Esophagus muscularis mucosa (tissue), 3 donors: ENCODE data around the gene DCAF15.

Experiments used
- POLR2A ChIP-seq: fragments of 450-650 bp; IDR thresholded peaks from one replicate; pipeline ENCODE4 v1.6.1; 2017; ENCODE audit warnings: antibody characterized with exemption, moderate library complexity, mild to moderate bottlenecking, low read depth
- POLR2AphosphoS5 ChIP-seq, 2 donors: sonication (generic); formaldehyde crosslinking; IDR thresholded peaks; one replicate each; pipeline ENCODE4 v1.6.1; 2017; ENCODE audit warnings: antibody characterized with exemption in 2 of 2
- TF ChIP-seq, protein P1 (sequence below), 3 experiments: fragments of 200-600 bp in 2 of 3; fragments of 450-650 bp in 1 of 3; sonication (generic) in 2 of 3; IDR thresholded peaks; one replicate each; pipeline ENCODE4 v1.5.1; 2017 to 2019; ENCODE audit warnings: antibody characterized with exemption in 3 of 3, mild to moderate bottlenecking in 2 of 3, moderate library complexity in 1 of 3

DNA sequence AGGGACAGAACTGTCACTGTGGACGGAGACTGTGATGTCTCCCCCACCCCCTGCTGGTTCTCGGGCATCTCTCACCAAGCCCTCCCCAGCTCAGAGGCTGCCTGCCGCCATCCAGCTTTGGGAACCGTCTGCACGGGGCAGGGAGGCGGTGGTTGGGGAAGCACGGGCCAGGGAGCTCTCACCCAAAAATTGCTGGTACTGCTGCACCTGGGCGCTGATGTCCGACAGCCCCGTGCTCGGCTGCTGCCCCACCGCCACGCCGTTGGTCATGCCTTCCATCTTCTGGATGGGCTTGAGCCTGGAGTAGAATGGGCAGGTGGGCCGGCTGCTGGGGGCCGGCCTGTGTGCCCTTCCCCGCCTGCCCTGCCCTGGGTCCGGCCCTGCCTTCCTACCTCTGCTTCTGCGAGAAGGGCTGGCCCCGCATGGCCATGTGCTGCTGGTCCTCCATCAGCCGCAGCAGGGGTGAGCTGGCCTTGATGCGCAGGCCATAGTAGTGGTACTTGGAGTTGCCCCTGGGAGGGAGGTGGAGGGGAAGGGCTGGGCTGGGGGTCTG lies 16.1 kb downstream of the DCAF15 start:
- TF ChIP-seq, protein P1, sequence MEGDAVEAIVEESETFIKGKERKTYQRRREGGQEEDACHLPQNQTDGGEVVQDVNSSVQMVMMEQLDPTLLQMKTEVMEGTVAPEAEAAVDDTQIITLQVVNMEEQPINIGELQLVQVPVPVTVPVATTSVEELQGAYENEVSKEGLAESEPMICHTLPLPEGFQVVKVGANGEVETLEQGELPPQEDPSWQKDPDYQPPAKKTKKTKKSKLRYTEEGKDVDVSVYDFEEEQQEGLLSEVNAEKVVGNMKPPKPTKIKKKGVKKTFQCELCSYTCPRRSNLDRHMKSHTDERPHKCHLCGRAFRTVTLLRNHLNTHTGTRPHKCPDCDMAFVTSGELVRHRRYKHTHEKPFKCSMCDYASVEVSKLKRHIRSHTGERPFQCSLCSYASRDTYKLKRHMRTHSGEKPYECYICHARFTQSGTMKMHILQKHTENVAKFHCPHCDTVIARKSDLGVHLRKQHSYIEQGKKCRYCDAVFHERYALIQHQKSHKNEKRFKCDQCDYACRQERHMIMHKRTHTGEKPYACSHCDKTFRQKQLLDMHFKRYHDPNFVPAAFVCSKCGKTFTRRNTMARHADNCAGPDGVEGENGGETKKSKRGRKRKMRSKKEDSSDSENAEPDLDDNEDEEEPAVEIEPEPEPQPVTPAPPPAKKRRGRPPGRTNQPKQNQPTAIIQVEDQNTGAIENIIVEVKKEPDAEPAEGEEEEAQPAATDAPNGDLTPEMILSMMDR (IDR thresholded peaks at IDR 0.05), result no peak
- TF ChIP-seq POLR2A (no peak), POLR2AphosphoS5 (IDR thresholded peaks at IDR 0.05) (no peak)
